GM23338 (cell line): ENCODE results near the gene ANKRD44. TPM values are rescaled to one million over a fixed set of nuclear protein-coding genes. Genes with fewer than 3 reads are reported as not detected.

Experiments
- ATAC-seq: fragments of 200-7000 bp; cut with Tn5 transposase; 3 replicates; pipeline ENCODE4 v1.9.1; 2020
- DNase-seq: peaks from one replicate; pipeline ENCODE4 v3.0.0-alpha.2; 2015; ENCODE audit warnings: low spot score
- H2AFZ ChIP-seq: fragments of 200-600 bp; sonication (generic); 2 replicates; pipeline ENCODE4 v1.8.0; 2016; ENCODE audit warnings: antibody characterized with exemption, mild to moderate bottlenecking, moderate library complexity
- H3F3A ChIP-seq: fragments of 200-600 bp; sonication (generic); replicated peaks from 2 replicates; pipeline ENCODE4 v1.8.0; 2017; ENCODE audit warnings: antibody characterized with exemption, mixed run types, low read depth
- H3K27ac ChIP-seq: fragments of 200-600 bp; sonication (generic); 2 replicates; pipeline ENCODE4 v1.6.1; 2016; ENCODE audit warnings: low read depth
- H3K27me3 ChIP-seq: fragments of 200-600 bp; sonication (generic); 2 replicates; pipeline ENCODE4 v1.8.0; 2016; ENCODE audit warnings: mild to moderate bottlenecking, mixed run types, moderate library complexity; ENCODE audit not compliant: insufficient read depth
- H3K36me3 ChIP-seq: fragments of 200-600 bp; sonication (generic); 2 replicates; pipeline ENCODE4 v1.8.0; 2016; ENCODE audit warnings: mild to moderate bottlenecking; ENCODE audit not compliant: insufficient read depth
- H3K4me1 ChIP-seq: fragments of 200-600 bp; sonication (generic); 2 replicates; pipeline ENCODE4 v1.8.0; 2016; ENCODE audit warnings: mild to moderate bottlenecking, moderate library complexity; ENCODE audit not compliant: insufficient read depth
- H3K4me2 ChIP-seq: fragments of 200-600 bp; sonication (generic); 2 replicates; pipeline ENCODE4 v1.7.1; 2017; ENCODE audit warnings: mixed run types
- H3K4me3 ChIP-seq: fragments of 200-600 bp; sonication (generic); 2 replicates; pipeline ENCODE4 v1.6.1; 2016; ENCODE audit warnings: mixed run types
- H3K79me2 ChIP-seq: fragments of 200-600 bp; sonication (generic); replicated peaks from 2 replicates; pipeline ENCODE4 v1.8.0; 2017; ENCODE audit warnings: mild to moderate bottlenecking; ENCODE audit not compliant: insufficient read depth
- H3K9me2 ChIP-seq: fragments of 200-600 bp; sonication (generic); 2 replicates; pipeline ENCODE4 v1.8.0; 2017; ENCODE audit not compliant: insufficient read depth
- H4K20me1 ChIP-seq: fragments of 200-600 bp; sonication (generic); replicated peaks from 2 replicates; pipeline ENCODE4 v1.8.0; 2017; ENCODE audit warnings: mild to moderate bottlenecking; ENCODE audit not compliant: insufficient read depth
- H3K27ac Mint-ChIP-seq: 2 replicates; pipeline ENCODE4 v1.8.0; 2020; ENCODE audit warnings: inconsistent platforms, mild to moderate bottlenecking, moderate library complexity, mixed read lengths
- H3K27me3 Mint-ChIP-seq: 3 replicates; pipeline ENCODE4 v1.8.0; 2022; ENCODE audit warnings: low read depth, mild to moderate bottlenecking, moderate library complexity, mixed read lengths, inconsistent platforms; ENCODE audit not compliant: insufficient read depth, poor library complexity
- H3K36me3 Mint-ChIP-seq: 3 replicates; pipeline ENCODE4 v1.8.0; 2021; ENCODE audit warnings: low read depth, mild to moderate bottlenecking, inconsistent platforms, moderate library complexity, mixed read lengths
- H3K4me1 Mint-ChIP-seq: 3 replicates; pipeline ENCODE4 v1.8.0; 2020; ENCODE audit warnings: mild to moderate bottlenecking, inconsistent platforms, mixed read lengths
- H3K4me3 Mint-ChIP-seq: 3 replicates; pipeline ENCODE4 v1.8.0; 2021; ENCODE audit warnings: moderate library complexity, mild to moderate bottlenecking, inconsistent platforms, mixed read lengths
- H3K9me3 Mint-ChIP-seq: 3 replicates; pipeline ENCODE4 v1.8.0; 2020; ENCODE audit warnings: moderate library complexity, mild to moderate bottlenecking, inconsistent platforms, mixed read lengths
- CREB1 ChIP-seq: fragments of 250-450 bp; sonication (Bioruptor Pico); IDR thresholded peaks from 2 replicates; pipeline ENCODE4 v1.5.0; 2020; ENCODE audit warnings: low read depth, mild to moderate bottlenecking, moderate library complexity
- EZH2 ChIP-seq: fragments of 200-600 bp; sonication (generic); IDR thresholded peaks from one replicate; pipeline ENCODE4 v1.8.0; 2017; ENCODE audit warnings: antibody characterized with exemption, mild to moderate bottlenecking, low read depth; ENCODE audit not compliant: unreplicated experiment
- EZH2phosphoT487 ChIP-seq: fragments of 200-600 bp; sonication (generic); IDR thresholded peaks from one replicate; pipeline ENCODE4 v1.8.1; 2018; ENCODE audit warnings: antibody characterized with exemption; ENCODE audit not compliant: unreplicated experiment
- JUNB ChIP-seq: IDR thresholded peaks from one replicate; pipeline ENCODE4 v1.6.1; 2016; ENCODE audit warnings: antibody characterized with exemption; ENCODE audit not compliant: unreplicated experiment
- NANOG ChIP-seq: IDR thresholded peaks from 2 replicates; pipeline ENCODE4 v1.6.1; 2016; ENCODE audit warnings: antibody characterized with exemption, borderline replicate concordance
- POLR2AphosphoS5 ChIP-seq: IDR thresholded peaks from 2 replicates; pipeline ENCODE4 v1.6.1; 2016; ENCODE audit warnings: antibody characterized with exemption, low read depth
- STAT1 ChIP-seq: IDR thresholded peaks from one replicate; pipeline ENCODE4 v1.6.1; 2016; ENCODE audit warnings: antibody characterized with exemption; ENCODE audit not compliant: unreplicated experiment
- ZNF114 ChIP-seq: fragments of 250-450 bp; sonication (Bioruptor Pico); IDR thresholded peaks from 2 replicates; pipeline ENCODE4 v1.5.0; 2020; ENCODE audit warnings: mild to moderate bottlenecking, moderate library complexity
- ZNF462 ChIP-seq: fragments of 250-450 bp; sonication (Bioruptor Pico); IDR thresholded peaks from 2 replicates; pipeline ENCODE4 v1.5.0; 2020; ENCODE audit warnings: mild to moderate bottlenecking, moderate library complexity
- polyA plus RNA-seq: library from polyadenylated mRNA; unstranded; fragments of >200 nt; fragmentation: Nextera tagmentation; extraction: Ambion mirVana; gene quantifications from 2 replicates; pipeline ENCODE4 v1.2.1, GENCODE V29; 2016
- total RNA-seq: library from RNA; depleted of rRNA; stranded (reverse); fragments of >200 nt; shearing (Covaris generic); gene quantifications from 2 replicates; pipeline ENCODE4 v1.2.3, GENCODE V29; 2014
- TF ChIP-seq, protein P1 (sequence below), 2 experiments: fragments of 200-600 bp in 1 of 2; sonication (generic) in 1 of 2; conservative IDR thresholded peaks; 2 replicates each; pipeline versions ENCODE4 v1.5.1 to v1.6.1; 2016 to 2017; ENCODE audit warnings: antibody characterized with exemption in 2 of 2, low read depth in 2 of 2, mild to moderate bottlenecking in 2 of 2, moderate library complexity in 1 of 2

ANKRD44 gene
- total and polyA plus RNA-seq, 2 experiments from 2014 or later: 0.44 to 0.56 TPM

- Mint-ChIP-seq H3K9me3 (no peaks in the 10 kb centered on the region), H3K36me3 (no peaks in the 10 kb centered on the region), H3K4me3 (no peak overlapping the region), H3K4me1 (peaks cover 6% of the 10 kb centered on the region; the same call in 2 of the 3 replicates), H3K27ac (no peak overlapping the region), H3K27me3 (no peaks in the 10 kb centered on the region)
- Histone ChIP-seq H4K20me1 (no peaks in the 10 kb centered on the region), H3F3A (no peaks in the 10 kb centered on the region), H3K9me2 (no peaks in the 10 kb centered on the region), H3K4me1 (0 out of 2 replicates have a peak, but pooled peaks cover 4% of the 10 kb centered on the region), H3K36me3 (no peaks in the 10 kb centered on the region), H3K79me2 (no peaks in the 10 kb centered on the region), H3K4me2 (no peak overlapping the region), H2AFZ (0 out of 2 replicates have a peak overlapping the region, but pooled peaks have one; percentile 56), H3K4me3 (no peak overlapping the region), H3K27ac (no peak overlapping the region), H3K27me3 (no peaks in the 10 kb centered on the region)
- no peak for DNase-seq
- TF ChIP-seq CREB1 (CRISPR knock-in tag) (no peak), EZH2 (no peak), ZNF462 (CRISPR knock-in tag) (no peak), JUNB (no peak), ZNF114 (CRISPR knock-in tag) (no peak)
- ATAC-seq: no peak
These were observed 187.8 kb downstream of the ANKRD44 start for GRCh38 chr2:197122821-197123220.

DNA sequence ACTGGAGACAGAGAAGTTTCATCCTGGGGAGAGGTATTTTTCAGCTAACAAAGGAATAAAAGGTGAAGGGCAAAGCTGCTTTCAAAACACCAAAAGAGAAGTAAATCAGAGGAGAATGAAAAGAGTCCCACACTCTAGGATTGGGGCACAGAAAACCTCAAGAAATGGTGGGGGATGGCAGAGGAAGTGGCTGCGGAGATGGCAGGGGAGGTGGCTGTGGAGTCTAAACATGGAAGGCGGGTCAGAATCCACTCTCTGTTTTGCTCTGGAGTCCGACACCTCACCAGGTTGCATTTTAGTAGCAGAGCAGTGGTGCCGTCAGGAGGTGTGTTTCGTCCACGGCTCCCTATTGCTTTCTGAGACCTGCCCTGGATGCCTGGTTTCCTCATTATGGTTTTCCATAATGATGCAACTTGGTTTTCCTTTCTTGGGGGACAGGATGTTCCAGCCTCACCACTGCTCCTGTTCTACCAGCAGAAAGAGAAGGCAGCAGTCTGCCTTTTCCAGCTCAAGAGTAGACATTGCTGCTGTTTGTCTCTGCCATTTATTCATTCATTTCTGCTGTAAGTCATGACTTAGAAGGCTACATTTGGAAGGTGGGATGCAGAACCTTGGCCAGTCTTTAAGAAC is 188.7 kb downstream of the ANKRD44 start:
- Histone ChIP-seq H2AFZ (peak overlapping the region; percentile 86), H3F3A (no peaks in the 10 kb centered on the region), H3K4me2 (no peak overlapping the region), H4K20me1 (no peaks in the 10 kb centered on the region), H3K79me2 (no peaks in the 10 kb centered on the region), H3K27ac (no peak overlapping the region), H3K27me3 (no peaks in the 10 kb centered on the region), H3K4me3 (no peak overlapping the region), H3K4me1 (0 out of 2 replicates have a peak, but pooled peaks cover 4% of the 10 kb centered on the region), H3K9me2 (no peaks in the 10 kb centered on the region), H3K36me3 (no peaks in the 10 kb centered on the region)
- no peaks in the 10 kb centered on the region for H3K36me3 Mint-ChIP-seq
- no peak overlapping the region for H3K27ac Mint-ChIP-seq
- no peaks in the 10 kb centered on the region for H3K9me3 Mint-ChIP-seq
- H3K4me3 Mint-ChIP-seq: no peak overlapping the region
- H3K4me1 Mint-ChIP-seq: peaks cover 6% of the 10 kb centered on the region; the same call in 2 of the 3 replicates
- ATAC-seq: no peak
- no peaks in the 10 kb centered on the region for H3K27me3 Mint-ChIP-seq
- DNase-seq: no peak
- TF ChIP-seq EZH2phosphoT487: no peak
- TF ChIP-seq, protein P1, sequence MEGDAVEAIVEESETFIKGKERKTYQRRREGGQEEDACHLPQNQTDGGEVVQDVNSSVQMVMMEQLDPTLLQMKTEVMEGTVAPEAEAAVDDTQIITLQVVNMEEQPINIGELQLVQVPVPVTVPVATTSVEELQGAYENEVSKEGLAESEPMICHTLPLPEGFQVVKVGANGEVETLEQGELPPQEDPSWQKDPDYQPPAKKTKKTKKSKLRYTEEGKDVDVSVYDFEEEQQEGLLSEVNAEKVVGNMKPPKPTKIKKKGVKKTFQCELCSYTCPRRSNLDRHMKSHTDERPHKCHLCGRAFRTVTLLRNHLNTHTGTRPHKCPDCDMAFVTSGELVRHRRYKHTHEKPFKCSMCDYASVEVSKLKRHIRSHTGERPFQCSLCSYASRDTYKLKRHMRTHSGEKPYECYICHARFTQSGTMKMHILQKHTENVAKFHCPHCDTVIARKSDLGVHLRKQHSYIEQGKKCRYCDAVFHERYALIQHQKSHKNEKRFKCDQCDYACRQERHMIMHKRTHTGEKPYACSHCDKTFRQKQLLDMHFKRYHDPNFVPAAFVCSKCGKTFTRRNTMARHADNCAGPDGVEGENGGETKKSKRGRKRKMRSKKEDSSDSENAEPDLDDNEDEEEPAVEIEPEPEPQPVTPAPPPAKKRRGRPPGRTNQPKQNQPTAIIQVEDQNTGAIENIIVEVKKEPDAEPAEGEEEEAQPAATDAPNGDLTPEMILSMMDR (conservative IDR thresholded peaks at IDR 0.05; ENCODE audit: low read depth in 2 of 2): no peak
- no peak for TF ChIP-seq JUNB
- no peak for TF ChIP-seq ZNF114 (CRISPR knock-in tag)
- no peak for TF ChIP-seq NANOG
- TF ChIP-seq STAT1: no peak
- TF ChIP-seq POLR2AphosphoS5: no peak
